Gastroesophageal sphincter (tissue), 4 donors: ENCODE data around the gene TACC3. TPM values are rescaled to one million over a fixed set of nuclear protein-coding genes. Genes with fewer than 3 reads are reported as not detected.

ENCODE experiments used
- ATAC-seq: fragments of 150-250 bp; one replicate; pipeline ENCODE4 v1.9.1; 2016; ENCODE audit warnings: mild to moderate bottlenecking, moderate library complexity
- H3K27ac ChIP-seq, 4 donors: fragments of 200-600 bp; sonication (generic) in 3 of 4; 1 replicate in 3 of 4; 2 replicates in 1 of 4; pipeline ENCODE4 v1.5.1; 2016 to 2019
- H3K27me3 ChIP-seq: fragments of 200-600 bp; sonication (generic); one replicate; pipeline ENCODE4 v1.5.1; 2019
- H3K36me3 ChIP-seq, 2 donors: fragments of 200-600 bp; sonication (generic); one replicate each; pipeline ENCODE4 v1.5.1; 2019; ENCODE audit warnings: control low read depth in 1 of 2
- H3K4me1 ChIP-seq, 3 donors: fragments of 200-600 bp; sonication (generic); 1 replicate in 2 of 3; 2 replicates in 1 of 3; pipeline ENCODE4 v1.5.1; 2016 to 2019; ENCODE audit warnings: control low read depth in 2 of 3
- H3K4me3 ChIP-seq, 2 donors: fragments of 200-600 bp; sonication (generic); one replicate each; pipeline ENCODE4 v1.5.1; 2019; ENCODE audit warnings: mild to moderate bottlenecking in 1 of 2, moderate library complexity in 1 of 2
- H3K9me3 ChIP-seq, 3 donors: fragments of 200-600 bp; sonication (generic); one replicate each; pipeline ENCODE4 v1.5.1; 2017 to 2019; ENCODE audit warnings: control low read depth in 2 of 3
- EP300 ChIP-seq: sonication (generic); formaldehyde crosslinking; IDR thresholded peaks from one replicate; pipeline ENCODE4 v1.6.1; 2017; ENCODE audit warnings: antibody characterized with exemption, mild to moderate bottlenecking
- POLR2A ChIP-seq, 2 donors: fragments of 450-650 bp; IDR thresholded peaks; one replicate each; pipeline ENCODE4 v1.6.1; 2017; ENCODE audit warnings: antibody characterized with exemption in 2 of 2, mild to moderate bottlenecking in 2 of 2, moderate library complexity in 1 of 2
- POLR2AphosphoS5 ChIP-seq: sonication (generic); formaldehyde crosslinking; IDR thresholded peaks from one replicate; pipeline ENCODE4 v1.6.1; 2017; ENCODE audit warnings: antibody characterized with exemption
- WGBS, 2 donors: methylation state at CpG; one replicate each; pipeline ENCODE4 v1.1.5; 2018; ENCODE audit warnings: low coverage in 1 of 2; 5-methylcytosine and 5-hydroxymethylcytosine counted together
- total RNA-seq, 4 donors: library from RNA; depleted of rRNA; stranded (reverse); fragments of >200 nt; gene quantifications; one replicate each; pipeline ENCODE4 v1.1.0, GENCODE V29; 2016
- TF ChIP-seq, protein P1 (sequence below), 4 experiments: fragments of 200-600 bp in 2 of 4; fragments of 450-650 bp in 2 of 4; sonication (generic) in 1 of 4; IDR thresholded peaks; one replicate each; pipeline ENCODE4 v1.5.1; 2017 to 2019; ENCODE audit warnings: antibody characterized with exemption in 4 of 4, mild to moderate bottlenecking in 2 of 4, moderate library complexity in 2 of 4

Gene TACC3
- total RNA-seq, 4 donors from 2014 or later = 6.0 to 8.2 (median 7.1) TPM

DNA sequence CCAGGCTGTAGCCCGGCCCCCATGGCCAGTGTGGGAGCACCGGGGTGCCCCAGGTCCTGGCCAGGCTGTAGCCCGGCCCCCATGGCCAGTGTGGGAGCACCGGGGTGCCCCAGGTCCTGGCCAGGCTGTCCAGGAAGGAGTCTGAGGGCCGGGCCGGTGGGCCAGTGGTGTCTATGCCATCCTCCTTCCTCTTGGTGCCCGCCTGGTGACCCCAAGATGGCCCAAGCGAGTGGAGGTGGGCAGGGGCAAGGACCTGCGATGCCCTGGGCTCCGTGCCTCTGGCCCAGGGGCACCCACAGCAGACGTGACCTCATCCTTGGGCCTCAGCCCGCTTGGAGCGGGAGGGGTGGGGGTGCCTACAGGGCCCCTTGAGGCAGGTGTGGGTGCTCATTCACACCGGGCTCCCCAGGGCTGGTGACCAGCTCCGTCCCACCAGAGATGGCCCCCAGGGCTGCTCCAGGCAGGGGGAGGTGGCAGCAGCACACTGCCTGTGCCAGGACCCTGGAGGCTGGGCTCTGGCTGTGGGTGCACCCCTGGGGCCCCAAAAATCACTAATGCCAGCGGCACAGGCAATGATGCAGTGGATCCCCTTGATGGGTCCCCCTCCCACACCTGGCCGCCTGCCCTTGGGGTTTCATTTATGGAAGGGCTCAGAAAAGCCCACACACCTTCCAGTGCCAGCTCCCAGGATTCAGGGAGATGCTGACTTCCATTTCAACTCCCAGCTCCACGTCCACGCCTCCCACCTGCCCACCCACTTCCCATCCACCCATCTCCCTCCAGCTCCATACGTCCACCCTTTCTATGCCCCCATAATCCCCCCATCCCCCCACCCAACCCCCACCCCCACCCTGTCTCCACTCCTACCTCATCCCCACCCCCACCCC is 35.8 kb downstream of the TACC3 start:
- no peak overlapping the region for H3K27ac ChIP-seq
- no peaks in the 10 kb centered on the region for H3K36me3 ChIP-seq
- no peak overlapping the region for H3K4me3 ChIP-seq
- WGBS, 2 donors = 45 to 62% methylated on average over 3 to 4 of the region's 20 CpGs
- H3K4me1 ChIP-seq = peaks cover 0 to 8% (median 0%) of the 10 kb centered on the region in 3 donors
- ATAC-seq = no peak
- peaks cover 2% of the 10 kb centered on the region for H3K27me3 ChIP-seq
- no peaks in the 10 kb centered on the region for H3K9me3 ChIP-seq
- no peak for TF ChIP-seq POLR2A (IDR thresholded peaks at IDR 0.05)
- TF ChIP-seq, protein P1, sequence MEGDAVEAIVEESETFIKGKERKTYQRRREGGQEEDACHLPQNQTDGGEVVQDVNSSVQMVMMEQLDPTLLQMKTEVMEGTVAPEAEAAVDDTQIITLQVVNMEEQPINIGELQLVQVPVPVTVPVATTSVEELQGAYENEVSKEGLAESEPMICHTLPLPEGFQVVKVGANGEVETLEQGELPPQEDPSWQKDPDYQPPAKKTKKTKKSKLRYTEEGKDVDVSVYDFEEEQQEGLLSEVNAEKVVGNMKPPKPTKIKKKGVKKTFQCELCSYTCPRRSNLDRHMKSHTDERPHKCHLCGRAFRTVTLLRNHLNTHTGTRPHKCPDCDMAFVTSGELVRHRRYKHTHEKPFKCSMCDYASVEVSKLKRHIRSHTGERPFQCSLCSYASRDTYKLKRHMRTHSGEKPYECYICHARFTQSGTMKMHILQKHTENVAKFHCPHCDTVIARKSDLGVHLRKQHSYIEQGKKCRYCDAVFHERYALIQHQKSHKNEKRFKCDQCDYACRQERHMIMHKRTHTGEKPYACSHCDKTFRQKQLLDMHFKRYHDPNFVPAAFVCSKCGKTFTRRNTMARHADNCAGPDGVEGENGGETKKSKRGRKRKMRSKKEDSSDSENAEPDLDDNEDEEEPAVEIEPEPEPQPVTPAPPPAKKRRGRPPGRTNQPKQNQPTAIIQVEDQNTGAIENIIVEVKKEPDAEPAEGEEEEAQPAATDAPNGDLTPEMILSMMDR (IDR thresholded peaks at IDR 0.05) = no peak
- no peak for TF ChIP-seq POLR2AphosphoS5
- TF ChIP-seq EP300 = no peak

DNA sequence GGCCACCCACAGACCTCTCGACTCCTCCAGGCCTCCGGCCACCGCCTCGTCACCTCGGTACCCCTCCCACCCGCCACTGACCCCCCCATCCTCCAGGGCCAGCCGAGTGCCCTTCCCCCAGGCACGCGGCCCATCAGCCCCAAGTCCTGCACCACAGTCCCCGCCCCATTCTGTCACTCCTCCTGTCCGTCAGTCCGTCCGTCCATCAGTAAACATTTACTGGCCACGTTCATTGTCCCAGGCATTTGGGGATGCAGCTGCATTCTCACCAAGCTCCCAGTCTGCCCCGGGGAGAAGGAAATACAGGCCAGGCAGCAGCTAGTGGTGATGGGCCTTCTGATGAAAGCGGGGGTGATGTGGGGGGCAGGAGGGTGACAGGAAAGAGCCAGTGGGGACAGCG is 36.5 kb downstream of the TACC3 start:
- 73% methylated on average over 5 of the region's 17 CpGs; no CpG with 5 or more reads in 1 of the 2 donors for WGBS, 2 donors
- no peaks in the 10 kb centered on the region for H3K9me3 ChIP-seq
- no peak overlapping the region for H3K27ac ChIP-seq
- no peaks in the 10 kb centered on the region for H3K36me3 ChIP-seq
- peaks cover 0 to 2% (median 0%) of the 10 kb centered on the region in 3 donors for H3K4me1 ChIP-seq
- ATAC-seq = no peak
- no peak overlapping the region for H3K4me3 ChIP-seq
- no peak for TF ChIP-seq POLR2A (IDR thresholded peaks at IDR 0.05)
- TF ChIP-seq, protein P1 (IDR thresholded peaks at IDR 0.05) = no peak
- no peak for TF ChIP-seq POLR2AphosphoS5
- no peak for TF ChIP-seq EP300
- H3K27me3 ChIP-seq = peaks cover 5% of the 10 kb centered on the region

DNA sequence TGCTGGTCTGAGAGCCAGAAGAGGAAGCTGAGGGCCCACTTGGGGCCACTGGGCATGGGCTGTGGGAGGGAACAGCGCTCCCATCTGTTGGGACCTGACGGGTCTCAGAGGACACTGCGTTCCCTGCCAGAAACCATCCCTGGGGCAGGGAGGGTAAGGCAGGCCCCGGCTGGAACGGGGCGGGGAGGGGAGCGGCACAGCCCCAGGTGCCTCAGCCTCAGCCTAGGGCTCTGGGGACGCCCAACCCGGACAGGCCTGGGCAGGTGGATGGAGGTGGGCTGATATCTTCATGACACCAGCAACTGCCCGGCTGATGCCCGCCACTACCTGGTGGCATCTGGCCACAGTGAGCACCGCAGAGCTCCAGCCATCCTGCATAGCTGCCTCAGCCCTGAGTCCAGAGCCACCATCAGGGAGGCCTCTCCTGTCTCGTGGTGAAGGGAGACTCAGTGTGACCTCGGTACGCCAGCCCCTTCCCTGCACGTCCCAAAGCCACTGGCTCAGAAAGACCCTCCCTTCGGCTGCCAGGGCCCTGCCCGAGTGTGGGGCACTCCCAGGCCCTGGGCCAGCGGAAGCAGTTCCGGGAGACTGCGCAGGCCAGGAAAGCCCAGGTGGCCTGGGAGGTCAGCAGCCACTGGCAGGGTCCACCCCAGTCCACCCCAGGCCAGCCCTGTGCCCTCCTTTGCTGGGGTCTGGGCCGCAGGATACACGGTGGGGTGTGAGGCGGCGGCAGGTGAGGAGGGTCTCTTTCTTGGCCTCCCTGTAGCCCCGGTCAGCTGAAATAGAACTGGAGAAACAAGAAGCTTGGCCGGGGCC is 37.2 kb downstream of the TACC3 start:
- no peak for ATAC-seq
- Histone ChIP-seq H3K27ac (no peak overlapping the region), H3K27me3 (peaks cover 5% of the 10 kb centered on the region), H3K4me3 (no peak overlapping the region), H3K4me1 (peaks cover 0 to 8% (median 4%) of the 10 kb centered on the region in 3 donors), H3K36me3 (no peaks in the 10 kb centered on the region), H3K9me3 (no peaks in the 10 kb centered on the region)
- WGBS, 2 donors = 84 to 100% methylated on average over 1 to 8 of the region's 27 CpGs
- TF ChIP-seq, protein P1 (IDR thresholded peaks at IDR 0.05) = no peak
- no peak for TF ChIP-seq EP300
- TF ChIP-seq POLR2AphosphoS5 = no peak
- no peak for TF ChIP-seq POLR2A (IDR thresholded peaks at IDR 0.05)

DNA sequence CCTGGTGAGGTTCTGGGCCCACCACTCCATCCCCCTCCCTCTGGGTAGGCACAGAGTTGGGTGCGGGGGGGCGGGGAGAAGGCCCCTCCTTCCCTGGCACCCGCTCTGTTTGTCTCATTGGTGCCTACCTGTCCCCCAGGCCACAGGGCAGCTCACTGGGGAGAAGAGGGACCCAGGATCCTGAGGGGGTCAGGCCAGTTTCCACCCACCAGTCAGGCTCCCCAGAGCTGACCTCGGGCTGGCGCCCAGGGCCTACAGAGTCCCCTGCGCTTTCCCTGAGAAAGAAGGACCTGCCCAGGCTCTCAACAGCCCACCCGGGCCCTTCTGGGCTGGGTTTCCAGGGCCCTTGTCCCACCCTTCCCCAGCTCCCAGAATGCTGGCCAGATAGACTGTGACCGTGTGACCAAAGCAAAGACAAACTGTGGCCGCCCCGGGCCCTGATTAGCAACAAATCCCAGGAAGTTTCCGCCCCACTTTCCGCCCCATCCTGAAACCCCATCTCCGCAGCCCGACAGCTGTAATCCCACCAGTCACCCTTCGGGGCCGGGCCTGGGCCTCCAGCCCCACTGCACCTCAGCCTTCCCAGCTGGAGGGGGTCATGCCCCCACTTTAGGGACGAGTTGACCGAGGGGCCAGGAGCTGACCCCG is 38.0 kb downstream of the TACC3 start:
- WGBS, 2 donors = no CpG with 5 or more reads among the region's 19 CpGs
- Histone ChIP-seq H3K27me3 (peaks cover 6% of the 10 kb centered on the region), H3K27ac (no peak overlapping the region), H3K36me3 (no peaks in the 10 kb centered on the region), H3K4me3 (no peak overlapping the region), H3K9me3 (no peaks in the 10 kb centered on the region), H3K4me1 (peaks cover 0 to 16% (median 8%) of the 10 kb centered on the region in 3 donors)
- no peak for TF ChIP-seq POLR2A (IDR thresholded peaks at IDR 0.05)
- no peak for TF ChIP-seq EP300
- no peak for TF ChIP-seq POLR2AphosphoS5
- TF ChIP-seq, protein P1 (IDR thresholded peaks at IDR 0.05) = no peak
- ATAC-seq = no peak
